HCT116 (cell line): ENCODE results near the gene KANSL3.

Experiments
- TF ChIP-seq, protein P1 (sequence below): IDR thresholded peaks from 2 replicates; pipeline ENCODE4 v1.6.1; 2012
- TF ChIP-seq, protein P2 (sequence below), 3 experiments: fragments of 200-600 bp in 1 of 3; sonication (generic) in 1 of 3; IDR thresholded peaks in 2 of 3; conservative IDR thresholded peaks in 1 of 3; 2 replicates each; pipeline ENCODE4 v1.5.1; 2012 to 2017; ENCODE audit warnings: low read depth in 2 of 3, low read length in 2 of 3, antibody characterized with exemption in 1 of 3, borderline replicate concordance in 1 of 3, control low read depth in 1 of 3, mild to moderate bottlenecking in 1 of 3, mixed read lengths in 1 of 3, mixed run types in 1 of 3, moderate library complexity in 1 of 3; ENCODE audit not compliant: insufficient read depth in 1 of 3

DNA sequence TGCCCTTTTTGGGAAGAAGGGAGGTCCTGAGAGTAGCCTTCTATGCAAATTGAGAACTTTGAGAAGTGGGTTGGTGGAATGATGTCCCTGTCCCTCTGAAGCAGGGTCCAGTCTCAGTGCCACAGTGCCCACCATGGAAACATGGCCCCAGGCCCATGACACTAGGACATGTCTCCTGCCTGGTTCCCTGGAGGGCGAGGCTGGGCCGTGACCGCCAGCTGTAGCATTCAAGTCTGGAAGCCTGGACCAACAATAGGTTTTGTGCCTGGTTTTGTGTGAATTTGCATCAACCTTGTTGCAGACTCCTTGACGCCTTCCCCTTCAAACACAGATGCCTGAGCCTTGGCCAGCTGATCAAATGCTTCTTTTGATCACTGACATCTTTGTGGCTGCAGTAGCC lies 74.1 kb downstream of the KANSL3 start:
- TF ChIP-seq, protein P1, sequence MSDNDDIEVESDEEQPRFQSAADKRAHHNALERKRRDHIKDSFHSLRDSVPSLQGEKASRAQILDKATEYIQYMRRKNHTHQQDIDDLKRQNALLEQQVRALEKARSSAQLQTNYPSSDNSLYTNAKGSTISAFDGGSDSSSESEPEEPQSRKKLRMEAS, result no peak
- TF ChIP-seq, protein P2, sequence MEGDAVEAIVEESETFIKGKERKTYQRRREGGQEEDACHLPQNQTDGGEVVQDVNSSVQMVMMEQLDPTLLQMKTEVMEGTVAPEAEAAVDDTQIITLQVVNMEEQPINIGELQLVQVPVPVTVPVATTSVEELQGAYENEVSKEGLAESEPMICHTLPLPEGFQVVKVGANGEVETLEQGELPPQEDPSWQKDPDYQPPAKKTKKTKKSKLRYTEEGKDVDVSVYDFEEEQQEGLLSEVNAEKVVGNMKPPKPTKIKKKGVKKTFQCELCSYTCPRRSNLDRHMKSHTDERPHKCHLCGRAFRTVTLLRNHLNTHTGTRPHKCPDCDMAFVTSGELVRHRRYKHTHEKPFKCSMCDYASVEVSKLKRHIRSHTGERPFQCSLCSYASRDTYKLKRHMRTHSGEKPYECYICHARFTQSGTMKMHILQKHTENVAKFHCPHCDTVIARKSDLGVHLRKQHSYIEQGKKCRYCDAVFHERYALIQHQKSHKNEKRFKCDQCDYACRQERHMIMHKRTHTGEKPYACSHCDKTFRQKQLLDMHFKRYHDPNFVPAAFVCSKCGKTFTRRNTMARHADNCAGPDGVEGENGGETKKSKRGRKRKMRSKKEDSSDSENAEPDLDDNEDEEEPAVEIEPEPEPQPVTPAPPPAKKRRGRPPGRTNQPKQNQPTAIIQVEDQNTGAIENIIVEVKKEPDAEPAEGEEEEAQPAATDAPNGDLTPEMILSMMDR (IDR thresholded peaks at IDR 0.05 in 2 of 3, conservative IDR thresholded peaks at IDR 0.05 in 1 of 3; ENCODE audit: borderline replicate concordance in 1 of 3, insufficient read depth in 1 of 3, low read depth in 2 of 3, low read length in 2 of 3), result no peak
